NK-92 (cell line): ENCODE results near the gene PARD6G.

Experiments used
- DNase-seq: peaks from one replicate; lab custom pipeline; 2025; ENCODE audit not compliant: unreplicated experiment; lab: John Stamatoyannopoulos, UW

PARD6G gene

DNA sequence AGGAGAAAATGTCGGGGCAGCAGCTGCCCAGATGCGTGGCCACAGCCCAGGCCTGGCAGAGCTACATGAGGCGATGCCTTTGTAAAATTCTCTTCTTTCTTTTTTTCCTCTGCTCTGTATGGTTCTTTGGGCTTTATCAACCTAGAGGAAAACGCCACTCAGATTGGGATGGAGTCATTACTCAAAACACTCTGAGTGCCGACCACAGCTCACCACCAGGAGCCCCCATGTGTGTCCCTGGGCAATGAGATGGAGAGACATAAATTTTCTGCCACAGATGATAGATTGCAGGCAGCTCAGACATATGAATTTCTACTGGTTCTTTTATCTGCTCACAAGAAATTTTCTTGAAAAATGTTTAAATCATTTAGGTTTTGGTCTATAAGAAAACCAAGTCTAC is 56.0 kb downstream of the PARD6G start:
- DNase-seq, result no peak

DNA sequence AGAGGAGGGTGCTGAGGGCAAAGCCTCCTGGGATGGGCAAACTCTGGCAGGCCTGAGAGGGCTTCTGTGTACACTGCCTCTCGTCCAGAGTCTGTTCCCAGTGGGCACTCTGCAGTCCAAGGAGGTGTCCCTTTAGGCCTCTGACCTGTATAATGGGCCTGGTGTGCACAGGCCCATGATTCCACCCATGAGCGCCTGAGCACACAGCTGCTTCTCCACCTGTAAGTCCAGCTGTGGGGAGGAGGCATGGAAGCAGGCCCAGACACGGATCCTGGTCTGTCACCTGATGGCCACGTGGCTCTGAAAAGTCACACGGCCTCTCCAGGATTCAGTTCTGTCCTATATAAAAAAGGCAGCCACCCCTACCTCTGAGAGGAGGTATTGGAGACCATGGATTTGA is 57.0 kb downstream of the PARD6G start:
- DNase-seq, result no peak

DNA sequence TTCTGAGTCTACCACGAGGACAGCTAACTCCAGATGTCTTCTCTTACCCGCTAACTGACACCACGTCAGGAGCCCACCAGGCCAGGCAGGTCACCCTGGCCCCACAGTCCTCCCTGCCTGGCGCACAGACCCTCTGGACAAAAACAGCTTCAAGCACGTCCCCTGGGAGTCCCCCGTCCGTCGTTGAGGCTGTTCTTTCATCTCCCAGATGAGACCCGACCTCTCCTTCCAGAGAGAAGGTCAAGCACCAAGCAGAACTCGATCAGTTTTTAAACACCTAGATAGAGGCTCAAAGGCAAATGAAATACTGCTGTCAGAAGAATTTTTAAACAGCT is 57.8 kb downstream of the PARD6G start:
- no peak for DNase-seq

DNA sequence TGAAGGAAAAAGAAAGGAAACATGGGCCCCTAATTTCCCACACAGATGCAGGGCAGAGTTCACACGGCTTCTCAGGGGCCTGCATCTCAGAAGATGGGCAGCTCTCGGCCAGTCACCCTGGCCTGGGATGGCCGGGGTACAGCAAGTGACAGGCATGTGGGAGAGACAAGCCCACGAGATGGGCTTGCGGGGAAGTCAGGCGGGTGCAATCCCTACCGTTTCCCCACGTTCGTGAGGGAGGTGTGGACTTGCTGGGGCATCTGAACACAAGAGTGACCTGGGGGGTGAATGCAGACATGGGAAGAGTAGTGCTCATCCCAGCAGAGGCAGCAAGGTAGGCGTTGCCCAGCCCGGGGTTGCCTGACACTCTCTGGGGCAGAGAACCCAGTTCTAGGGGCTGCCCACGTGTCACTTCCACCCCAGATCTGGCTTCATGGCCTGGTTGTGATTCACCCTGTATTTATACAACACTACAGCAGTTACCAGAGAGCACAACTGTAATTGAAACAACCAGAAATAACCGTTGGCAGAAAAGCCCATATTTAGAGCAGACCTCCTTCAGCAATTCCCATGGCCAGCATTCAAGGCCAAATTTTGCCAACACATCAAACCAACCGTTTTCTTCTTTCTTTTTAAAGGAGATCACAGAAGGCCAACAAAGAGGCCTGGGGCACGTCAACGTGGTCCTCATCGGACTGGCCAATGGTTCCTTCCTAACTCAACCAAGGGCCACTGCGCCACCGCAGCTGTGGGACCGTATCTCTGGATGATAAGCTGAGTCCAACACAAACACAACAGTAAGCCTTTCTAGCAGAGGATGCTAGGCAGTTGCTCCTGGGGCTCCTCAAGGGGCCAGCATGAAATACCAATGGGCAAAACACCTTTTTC is 58.4 kb downstream of the PARD6G start:
- DNase-seq, result no peak

DNA sequence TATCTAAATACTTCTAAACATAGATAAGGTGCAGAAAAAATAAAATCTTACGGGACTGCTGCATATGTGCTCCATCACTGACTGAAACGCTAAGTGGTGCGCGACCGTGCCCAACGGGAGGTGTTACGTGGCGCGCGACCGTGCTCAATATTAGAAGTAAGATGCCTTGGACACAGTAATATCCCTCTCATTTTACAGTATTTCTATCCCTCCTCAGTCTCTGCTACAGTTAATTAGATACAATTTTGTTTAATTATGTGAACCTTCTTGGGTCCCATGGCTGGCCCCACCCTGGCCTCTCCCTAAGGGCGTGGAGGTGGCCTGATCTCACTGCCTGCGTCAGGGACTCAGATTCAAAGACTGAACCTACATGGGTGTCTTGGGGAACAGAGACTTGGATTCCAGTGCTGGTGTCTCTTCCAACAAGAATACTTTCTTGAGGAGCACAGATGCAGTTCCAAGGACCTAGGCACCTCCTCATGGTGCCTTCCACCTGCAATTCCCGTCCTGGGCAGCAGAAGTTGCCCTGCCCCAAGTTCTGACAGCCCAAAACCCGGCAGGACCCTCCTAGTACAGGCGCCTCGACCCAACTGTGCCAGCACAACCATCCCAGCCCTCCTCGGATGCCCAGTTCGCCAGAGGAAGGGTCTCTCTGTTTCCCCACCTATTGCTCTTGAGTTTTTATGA is 59.2 kb downstream of the PARD6G start:
- no peak for DNase-seq

DNA sequence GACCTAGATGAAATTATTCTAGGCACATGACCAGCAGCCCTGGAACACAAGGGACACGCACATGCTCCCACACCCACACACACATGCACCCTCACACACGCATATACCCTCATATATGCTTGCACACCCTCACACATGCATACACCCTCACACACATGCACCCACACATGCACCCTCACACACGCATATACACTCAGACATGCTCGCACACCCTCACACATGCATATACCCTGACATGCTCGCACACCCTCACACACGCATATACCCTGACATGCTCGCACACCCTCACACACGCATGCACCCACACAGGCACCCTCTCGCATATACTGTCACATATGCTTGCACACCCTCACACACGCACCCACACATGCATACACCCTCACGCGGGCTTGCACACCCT is 61.8 kb downstream of the PARD6G start:
- no peak for DNase-seq

DNA sequence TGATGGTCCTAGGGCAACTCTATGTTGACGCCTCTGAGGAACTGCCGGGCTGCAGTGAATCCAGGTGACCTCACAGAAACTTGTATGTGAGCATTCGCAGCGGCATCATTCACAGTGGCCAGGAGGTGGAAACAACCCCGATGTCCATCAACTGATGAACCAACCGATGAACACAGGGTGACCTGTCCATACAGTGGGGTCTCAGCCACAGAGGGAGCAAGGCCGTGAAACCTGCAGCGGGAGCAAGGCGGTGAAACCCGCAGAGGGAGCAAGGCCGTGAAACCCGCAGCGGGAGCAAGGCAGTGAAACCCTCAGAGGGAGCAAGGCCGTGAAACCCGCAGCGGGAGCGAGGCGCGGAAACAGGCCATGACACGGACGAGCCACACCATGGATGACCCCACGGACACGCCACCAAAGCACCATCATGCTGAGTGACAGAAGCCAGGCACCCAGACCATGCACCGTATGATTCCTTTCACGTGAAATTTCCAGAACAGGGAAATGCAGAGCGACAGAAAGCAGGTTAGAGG is 63.0 kb downstream of the PARD6G start:
- no peak for DNase-seq

DNA sequence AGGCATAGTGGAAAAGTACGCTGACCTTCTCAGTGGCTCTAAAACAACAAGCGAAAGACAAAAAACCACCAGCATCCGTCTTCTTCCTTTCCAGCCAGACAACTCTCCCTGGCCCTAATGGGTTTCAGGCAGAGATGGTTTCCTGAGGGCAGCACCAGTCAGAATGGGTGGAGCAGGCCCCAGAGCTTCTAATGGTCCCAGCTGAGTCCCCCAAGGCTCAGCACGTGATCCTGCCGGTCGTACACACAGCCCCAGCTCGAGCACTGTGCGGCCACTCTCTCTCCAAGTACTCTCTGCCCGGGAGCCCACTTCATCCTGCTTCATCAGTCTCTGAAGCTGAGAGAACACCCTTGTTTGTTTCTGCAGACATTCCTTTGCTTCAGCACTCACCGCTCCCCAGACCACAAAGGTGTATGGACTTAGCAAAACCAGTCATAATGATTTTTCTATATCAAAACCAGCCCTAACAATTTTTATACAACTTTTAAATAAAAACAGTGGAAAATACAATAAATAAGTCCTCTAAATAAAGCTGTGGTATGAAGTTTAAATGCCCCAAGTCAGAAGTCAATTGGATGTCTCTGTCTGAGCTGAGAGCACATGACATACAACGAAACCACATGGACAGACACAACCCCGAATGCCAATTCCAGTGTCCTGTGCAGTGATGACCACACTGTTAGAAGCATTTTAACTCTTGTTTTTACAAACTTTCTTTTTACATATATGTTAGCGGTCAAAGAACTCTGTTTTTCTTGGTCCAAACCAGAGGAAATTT is 63.9 kb downstream of the PARD6G start:
- no peak for DNase-seq

DNA sequence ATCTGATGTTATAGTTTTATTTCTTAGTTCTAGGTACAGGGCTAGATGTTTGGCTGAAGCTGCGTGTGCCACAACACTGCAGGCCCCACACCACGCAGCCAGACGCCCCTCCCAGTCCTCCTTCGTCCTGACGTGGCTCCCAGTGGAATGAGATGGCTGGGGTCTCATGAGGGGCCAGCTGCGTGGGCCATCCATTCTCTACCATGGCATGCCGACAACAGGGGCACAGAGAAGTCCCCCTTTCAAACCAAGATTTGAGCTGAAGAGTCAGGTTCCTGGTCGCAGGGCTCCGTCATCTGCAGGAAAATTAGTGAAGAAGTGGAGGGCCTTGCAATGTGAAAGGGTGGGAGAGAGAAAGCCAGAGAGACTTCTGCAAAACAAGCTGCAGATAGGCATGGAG is 64.5 kb downstream of the PARD6G start:
- no peak for DNase-seq

DNA sequence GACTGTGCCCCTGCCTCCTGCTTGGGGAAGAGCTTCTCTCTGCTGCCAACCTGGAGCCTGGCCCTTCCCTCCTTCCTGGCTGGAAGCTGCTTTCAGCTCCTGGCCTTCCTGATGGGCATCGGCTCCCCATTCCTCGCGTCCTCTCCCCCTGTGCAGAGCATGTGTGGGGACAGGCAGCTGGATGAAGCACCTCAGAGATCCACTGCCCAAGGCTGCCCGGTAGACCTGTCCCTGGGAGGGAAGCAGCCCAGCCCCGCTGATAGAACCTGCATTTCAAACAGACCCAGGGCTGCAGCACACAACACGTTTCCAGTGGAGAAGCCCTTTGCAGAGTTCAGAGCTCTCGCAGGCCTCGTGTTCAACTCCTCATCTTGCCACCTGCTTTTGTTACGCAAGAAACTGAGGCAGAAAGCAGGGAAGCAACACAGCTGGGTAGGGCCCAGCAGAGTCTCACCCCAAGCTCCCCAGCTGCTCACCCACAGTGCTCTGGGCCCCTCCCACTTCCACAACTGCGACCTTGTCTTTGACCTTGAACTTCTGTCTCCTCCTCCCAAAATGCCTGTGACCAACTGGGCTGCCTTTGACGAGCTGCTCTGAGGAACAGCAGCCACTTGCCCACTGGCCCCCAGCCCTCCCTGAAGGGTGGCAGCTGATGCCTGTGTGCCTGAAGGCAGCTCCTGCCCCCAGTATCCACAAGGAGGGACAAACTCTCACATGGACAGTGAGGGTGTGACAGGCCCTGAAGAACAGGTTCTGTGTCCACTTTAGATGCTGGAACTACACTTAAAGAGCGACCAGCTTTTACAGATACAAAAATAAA is 65.5 kb downstream of the PARD6G start:
- no peak for DNase-seq

DNA sequence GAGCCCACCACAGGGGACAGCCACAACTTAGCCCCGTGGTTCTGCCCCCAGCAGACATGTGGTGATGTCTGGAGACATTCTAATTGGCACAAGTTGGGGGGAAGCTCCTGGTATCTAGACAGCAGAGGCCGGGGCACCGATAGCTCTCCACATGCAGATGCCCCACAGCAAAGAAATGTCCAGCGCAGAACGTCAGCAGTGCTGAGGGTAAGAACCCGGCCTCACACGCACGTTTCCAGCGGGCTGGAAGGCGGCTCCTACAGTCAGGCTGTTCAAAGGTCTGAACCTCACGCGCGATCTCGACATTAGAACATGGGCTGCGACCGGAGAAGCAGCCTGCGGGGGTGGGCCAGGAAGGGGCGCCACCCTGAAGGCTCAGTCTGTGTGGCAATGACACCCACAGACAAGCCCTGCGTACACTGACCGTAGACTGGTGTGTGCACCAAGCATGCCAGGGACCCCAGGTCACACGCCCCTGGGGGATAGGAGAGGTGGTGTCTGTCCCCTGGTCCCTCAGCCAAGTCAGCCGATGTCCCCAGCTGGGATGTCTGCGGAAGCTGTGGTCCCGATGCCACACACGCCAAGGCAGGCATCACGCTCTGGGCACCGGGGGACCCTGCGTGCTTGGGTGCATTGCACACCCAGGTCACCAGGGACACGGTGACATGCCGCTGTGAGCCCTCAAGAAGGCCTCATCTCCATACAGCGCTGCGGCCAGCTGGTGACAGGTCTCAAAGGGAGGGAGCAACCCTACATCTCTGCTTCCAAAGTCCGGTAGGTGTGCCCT is 66.3 kb downstream of the PARD6G start:
- DNase-seq, result no peak

DNA sequence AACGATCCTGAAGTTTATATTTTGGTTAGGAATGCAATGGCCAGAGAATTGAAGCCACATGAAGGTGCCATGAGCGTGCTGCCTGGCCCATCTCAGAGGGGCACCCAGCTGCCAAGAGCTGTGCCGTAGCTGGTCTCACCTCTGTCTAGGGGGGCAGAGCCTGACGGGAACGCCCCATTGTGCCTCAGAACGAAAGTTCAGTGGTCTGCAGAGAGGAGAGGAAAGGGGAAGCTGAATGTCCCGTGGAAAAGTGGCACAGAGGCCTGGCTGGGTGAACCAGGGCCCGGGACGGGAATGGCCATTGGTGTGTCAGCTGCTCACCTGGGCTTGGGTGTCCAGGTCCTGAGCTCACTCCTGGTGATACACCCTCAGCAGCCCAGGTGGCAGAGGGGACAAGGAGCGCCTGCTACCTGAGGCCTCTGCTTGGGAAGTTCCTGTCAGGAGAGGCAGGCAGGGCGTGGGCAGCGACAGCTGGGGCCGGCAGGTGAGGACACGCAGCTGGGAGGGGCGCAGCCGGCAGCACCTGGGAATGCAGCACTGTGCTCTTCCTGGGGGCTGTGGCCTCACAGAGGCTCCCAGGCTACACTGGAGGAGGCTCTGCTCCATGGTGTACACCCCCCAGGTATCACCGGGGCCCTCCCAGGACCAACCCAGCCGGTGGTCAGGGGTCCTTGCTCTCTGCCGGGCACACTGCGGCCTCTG is 67.3 kb downstream of the PARD6G start:
- DNase-seq, result no peak

DNA sequence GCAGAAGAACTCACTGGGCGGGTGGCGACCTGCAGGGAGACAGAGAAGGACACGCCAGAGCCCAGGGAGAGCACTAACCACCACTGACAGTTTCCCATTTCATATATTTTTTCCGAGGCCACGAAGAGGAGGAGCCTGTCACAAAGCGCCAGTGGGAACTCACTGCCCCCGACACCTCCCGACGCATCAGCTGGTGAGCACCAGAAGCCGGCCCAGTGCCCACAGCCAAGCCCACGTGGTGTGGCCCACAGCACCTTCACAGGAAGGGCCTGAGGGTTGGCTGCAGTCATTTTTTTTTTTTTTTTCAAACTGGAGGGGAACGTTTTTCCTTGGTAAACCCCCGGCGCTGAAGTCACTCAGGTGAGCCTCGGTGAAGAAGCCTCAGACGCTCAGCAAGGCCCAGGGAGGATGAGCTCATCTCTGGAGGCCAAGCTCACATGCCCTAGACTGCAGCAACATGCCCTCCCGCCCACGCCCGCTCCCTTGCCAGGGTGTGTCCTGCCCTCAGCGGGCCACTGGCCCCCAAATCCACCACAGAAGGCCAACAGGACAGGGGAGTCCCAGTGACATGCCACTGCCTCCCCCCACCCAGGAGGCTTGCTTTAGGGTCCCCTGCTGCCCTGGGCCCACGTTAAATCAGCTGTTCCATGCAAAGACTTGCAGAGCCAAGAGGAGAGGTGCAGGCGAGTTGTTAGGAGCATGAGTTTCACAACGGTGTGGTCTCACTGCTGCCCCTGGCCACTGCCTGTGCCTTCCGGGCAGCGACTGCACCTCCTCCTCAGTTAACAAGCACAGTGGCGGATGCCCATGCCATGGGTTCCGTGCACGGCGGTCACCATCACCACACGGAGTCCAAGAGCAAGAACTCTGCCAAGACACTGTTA is 68.1 kb downstream of the PARD6G start:
- no peak for DNase-seq

DNA sequence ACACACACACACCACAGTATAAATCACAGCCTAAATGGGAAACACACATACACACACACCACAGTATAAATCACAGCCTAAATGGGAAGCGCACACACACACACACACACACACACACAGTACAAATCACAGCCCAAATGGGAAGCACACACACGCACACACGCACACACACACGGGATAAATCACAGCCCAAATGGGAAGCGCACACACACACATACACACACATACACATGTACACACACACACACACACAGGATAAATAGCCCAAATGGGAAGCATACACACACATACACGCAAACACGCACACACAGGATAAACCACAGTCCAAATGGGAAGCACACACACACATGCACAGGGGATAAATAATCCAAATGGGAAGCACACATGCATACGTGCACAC is 70.2 kb downstream of the PARD6G start:
- DNase-seq, result no peak

DNA sequence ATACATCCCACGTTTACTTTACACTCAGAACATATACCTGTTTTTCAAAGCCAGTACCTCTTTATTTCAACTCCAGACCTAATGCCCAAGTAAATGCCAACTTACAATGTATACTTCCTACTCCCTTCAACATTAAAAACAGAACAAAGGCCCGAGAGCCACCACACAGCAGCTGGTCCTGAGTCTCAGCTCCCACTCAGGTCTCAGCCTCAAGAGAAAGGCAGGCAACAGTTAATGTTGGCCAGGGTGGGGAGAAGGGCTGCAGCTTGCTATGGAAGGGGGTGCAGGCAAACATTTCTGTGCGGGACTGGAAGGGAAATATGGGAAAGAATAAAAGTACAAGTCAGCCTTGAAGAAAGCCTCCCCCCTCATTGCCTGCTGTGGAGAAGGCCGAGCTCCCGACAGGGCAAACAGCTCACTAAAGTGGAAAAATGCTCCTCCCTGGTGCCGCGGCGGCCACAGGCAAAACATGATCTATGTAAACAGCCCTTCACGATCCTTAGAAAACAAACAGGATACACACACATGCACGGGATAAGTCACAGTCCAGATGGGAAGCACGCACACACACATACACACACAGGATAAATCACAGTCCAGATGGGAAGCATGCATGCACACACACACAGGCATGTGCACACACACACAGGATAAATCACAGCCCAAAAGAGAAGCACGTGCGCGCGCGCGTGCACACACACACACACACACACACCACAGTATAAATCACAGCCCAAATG is 70.8 kb downstream of the PARD6G start:
- DNase-seq, result no peak

DNA sequence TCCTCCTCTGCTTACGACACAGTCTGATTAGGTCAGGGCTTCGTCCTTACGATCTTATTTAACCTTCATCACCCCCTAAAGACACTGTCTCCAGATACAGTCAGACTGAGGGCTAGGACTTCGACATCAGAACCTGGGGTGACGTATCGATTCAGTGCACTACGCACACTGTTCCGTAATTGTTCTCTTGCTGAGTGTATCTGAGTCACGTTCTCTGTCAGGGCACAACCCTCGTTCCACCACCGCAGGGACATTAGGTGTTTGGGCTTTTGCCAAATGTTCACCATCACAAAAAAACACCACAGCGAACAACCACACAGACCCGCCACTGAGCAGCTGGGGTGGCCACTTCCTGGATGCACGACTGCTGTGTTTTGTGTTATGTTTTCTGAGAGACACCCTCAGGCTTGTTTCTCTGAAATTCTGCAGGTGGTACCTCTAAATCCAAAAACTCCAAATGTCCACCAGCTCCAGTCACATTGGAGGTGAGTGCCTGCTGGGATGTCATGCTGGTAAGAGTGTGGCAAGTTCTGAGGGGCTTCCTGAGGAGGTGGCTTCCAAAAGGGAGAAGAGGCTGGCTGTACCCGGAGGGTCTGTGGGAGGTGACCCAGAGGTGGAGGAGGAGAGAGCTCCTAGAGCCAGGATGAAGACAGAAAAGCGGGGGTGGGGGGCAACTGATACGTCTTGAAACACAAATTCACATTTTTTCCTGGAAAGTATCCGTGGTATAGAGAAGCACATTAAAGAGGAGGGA is 71.7 kb downstream of the PARD6G start:
- DNase-seq, result no peak

DNA sequence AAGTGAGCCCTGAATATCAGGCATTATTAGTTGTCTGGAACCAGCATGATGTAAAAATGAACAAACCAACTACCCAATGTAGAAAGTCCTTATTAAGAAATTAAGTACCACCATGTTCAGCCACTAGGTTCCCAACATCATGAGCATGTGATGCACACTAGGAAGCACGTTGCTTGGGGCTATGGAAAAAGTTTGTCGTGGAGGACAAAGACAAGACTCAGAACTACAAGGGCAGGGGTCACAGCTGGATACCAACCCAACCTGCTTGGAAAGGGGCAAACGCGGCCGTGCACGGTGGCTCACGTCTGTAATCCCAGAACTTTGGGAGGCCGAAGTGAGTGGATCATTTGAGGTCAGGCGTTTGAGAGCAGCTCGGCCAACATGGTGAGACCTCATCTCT is 74.3 kb downstream of the PARD6G start:
- no peak for DNase-seq
